DMS53 treated with DMSO at 0.1 percent for 48 hours (cell line): ENCODE data around the gene TRPM4.
"Not testable (repeated sequence)": the region's sequence is repeated elsewhere in the genome, so short reads cannot be mapped to it uniquely, and the experiment has no call there.

Source experiments
- DNase-seq: peaks from one replicate; lab custom pipeline; 2025; ENCODE audit not compliant: unreplicated experiment; lab: John Stamatoyannopoulos, UW

TRPM4 gene

DNA sequence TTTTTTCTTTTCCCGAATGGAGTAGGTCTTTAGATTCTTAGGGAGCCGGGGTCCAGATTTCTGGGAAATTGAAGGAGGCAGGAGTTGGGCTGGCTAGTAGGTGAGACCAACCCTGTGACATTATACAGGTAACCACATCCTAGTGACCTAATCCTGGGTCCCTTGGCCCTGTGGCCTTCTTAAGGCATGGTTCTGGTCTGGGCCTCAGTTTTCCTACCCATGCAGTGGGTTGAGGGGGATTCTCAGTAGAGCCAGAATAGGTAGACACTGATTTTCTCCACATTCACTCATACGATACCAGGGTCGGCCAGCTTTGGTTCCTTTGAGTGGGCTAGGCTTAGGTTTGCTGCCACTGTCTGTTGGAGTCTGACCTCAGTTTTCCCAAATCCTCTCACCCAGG lies 31.0 kb upstream of the TRPM4 start:
- no peak for DNase-seq

DNA sequence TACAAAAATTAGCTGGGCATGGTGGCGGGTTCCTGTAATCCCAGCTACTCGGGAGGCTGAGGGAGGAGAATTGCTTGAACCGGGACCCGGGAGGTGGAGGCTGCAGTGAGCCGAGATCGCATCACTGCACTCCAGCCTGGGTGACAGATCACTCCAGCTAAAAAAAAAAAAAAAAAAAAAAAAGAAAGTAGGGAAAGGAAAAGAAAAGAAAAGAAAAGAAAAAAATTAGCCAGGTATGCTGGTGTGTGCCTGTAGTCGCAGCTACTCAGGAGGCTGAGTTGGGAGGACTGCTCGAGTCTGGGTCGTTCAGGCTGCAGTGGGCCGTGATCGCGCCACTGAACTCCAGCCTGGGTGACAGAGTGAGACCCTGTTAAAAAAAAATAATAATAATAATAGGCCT lies 30.4 kb upstream of the TRPM4 start:
- DNase-seq, result not testable (repeated sequence)

DNA sequence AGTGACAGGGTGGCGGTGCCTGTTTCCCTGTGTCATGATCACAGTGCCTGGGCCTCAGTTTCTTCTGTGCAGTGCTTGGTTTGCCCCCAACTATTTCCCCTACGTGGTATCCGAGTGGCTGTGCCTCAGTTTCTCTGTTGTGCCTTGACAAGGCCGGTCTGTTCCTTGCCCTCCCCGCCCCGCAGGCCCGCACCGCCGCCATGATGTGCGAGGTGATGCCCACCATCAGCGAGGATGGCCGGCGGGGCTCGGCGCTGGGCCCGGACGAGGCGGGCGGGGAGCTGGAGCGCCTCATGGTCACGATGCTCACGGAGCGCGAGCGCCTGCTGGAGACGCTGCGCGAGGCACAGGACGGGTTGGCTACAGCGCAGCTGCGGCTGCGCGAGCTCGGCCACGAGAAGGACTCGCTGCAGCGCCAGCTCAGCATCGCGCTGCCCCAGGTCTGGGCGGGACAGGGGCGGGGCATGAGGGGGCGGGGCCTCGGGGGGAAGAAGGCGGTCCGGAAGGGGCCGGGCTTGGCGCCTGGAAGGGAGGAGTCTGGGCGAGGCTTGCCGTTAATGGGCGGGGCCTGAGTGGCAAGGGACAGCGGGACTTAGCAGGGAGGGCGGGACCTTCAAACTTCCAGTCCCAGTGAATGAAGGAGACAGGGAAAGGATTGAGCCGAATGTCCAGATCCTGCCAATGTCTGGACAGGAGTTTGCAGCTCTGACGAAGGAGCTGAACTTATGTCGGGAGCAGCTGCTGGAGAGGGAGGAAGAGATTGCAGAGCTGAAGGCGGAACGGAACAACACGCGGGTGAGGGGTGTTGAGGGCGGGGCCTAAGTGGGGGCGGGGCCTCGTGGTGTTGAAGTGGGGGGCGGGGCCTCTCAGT lies 29.7 kb upstream of the TRPM4 start:
- DNase-seq, result peak; percentile 94

DNA sequence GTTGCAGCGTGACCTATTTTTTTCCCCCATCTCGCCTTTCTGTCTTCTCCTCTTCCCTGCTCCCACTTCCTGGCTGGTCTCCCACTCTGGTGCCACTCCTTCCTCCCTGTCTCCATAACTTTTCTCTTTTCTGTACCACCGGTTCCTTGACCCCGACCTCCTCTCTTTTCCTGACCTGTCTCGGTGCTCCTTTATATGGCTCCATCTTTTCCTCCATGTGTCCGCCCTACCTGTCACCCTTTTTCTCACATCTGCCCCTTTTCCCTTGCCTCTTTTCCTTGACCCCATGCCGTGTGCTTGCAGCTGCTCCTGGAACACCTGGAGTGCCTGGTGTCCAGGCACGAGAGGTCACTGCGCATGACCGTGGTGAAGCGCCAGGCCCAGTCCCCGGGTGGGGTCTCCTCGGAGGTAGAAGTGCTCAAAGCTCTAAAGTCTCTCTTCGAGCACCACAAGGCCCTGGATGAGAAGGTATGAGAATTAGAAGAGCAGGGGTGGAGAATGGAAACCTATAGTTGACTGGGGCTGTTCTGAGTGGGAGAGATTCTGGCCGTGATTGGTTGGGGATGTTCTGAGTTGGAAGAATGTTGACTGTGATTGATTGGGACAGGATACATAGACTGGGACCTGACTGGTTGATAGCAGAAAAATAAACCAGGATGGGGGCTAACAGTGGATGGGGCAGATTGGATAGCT lies 28.9 kb upstream of the TRPM4 start:
- DNase-seq, result no peak

DNA sequence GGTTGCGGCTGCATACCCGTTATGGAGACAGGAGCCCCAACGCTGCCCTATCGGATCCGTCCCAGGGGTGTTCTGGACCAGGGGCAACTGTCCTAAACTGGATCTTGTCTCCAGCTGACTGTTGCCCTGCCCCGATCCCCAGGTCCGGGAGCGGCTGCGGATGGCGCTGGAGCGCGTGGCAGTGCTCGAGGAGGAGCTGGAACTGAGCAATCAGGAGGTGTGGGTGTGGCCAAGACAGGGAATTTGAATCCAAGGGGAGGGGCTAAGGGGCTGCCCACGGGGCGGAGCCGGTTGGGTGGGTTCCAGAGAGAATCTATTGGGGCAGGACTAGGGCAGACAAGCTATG lies 28.4 kb upstream of the TRPM4 start:
- no peak for DNase-seq

DNA sequence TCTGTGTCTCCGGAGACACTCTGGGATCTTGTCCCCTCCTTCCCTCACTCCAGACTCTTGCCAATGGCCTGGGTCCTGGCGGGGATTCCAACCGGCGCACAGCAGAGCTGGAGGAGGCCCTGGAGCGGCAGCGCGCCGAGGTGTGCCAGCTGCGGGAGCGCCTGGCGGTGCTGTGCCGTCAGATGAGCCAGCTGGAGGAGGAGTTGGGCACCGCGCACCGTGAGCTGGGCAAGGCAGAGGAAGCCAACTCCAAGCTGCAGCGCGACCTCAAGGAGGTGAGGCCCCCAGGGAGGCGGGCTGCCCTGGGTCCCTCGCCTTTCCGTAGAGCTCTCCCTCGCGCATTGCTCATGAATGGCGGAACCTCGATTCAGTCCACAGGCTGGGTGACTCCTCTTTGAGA lies 27.3 kb upstream of the TRPM4 start:
- no peak for DNase-seq

DNA sequence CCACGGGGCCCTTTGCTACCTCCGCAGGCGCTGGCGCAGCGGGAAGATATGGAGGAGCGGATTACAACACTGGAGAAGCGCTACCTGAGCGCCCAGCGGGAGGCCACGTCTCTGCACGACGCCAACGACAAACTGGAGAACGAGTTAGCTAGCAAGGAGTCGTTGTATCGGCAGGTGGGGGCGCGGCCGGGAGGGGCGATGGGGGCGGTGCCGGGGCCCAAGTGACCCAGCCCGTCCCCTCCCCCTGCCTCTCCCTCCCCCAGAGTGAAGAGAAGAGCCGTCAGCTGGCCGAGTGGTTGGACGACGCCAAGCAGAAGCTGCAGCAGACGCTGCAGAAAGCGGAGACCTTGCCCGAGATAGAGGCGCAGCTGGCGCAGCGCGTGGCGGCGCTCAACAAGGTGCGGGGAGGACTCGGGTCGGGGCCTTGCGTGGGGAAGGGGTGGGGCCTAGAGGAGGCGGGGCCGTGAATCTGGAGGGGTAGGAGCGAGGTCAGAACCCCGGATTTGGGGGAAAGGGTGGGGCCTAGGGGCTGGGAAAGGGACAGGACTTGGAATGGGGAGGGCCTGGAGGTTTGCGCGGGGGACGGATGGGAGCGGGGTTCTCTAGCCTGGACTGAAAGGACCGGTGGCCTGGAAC lies 24.5 kb upstream of the TRPM4 start:
- DNase-seq, result no peak

DNA sequence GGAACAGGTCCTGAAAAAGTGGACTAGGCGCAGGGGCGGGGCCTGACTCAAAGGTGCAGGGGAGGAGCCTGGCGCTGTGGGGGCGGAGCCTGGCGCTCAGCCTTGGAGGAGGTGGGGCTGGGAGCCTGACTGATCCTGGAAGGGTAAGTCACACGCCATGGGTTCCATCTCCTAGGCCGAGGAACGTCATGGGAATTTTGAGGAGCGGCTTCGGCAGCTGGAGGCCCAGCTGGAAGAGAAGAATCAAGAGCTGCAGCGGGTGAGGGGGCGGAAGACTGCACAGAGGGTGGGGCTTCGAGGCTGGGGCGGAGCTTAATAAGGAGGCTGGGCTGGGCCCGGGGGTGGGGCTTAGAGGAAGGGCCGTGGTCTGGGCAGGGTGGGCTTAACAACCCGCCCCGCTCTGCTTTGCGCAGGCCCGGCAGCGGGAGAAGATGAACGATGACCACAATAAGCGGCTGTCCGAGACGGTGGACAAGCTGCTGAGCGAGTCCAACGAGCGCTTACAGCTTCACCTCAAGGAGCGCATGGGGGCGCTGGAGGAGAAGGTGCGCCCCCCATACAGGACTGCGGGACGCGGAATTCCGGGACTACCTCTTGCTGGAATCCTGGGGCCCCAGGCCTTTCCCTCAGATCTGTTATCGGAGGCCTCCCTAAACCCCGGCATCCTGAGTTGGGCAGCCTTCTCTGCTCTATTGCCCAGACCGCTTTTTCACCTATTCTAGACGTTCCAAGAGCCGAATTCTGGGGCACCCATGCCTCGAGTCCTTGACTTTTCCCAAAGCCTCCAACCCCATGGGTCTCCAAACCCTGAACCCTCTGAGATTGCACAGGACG lies 23.8 kb upstream of the TRPM4 start:
- no peak for DNase-seq

DNA sequence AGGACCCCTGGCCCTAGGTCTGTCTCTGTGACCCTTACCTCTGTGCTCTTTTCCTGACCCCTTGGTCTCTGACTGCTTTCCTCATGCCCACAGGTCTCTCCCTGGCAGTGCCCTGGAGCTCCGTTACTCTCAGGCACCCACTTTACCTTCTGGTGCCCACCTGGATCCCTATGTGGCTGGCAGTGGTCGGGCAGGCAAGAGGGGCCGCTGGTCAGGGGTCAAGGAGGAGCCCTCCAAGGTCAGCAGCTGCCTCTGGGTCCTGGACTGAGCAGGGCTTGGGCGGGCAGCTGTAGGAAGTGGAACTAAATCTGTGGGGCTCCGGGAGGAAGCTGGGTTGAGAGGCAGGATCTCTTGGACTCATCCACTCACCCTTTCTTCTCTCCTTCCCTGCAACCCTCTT lies 21.9 kb upstream of the TRPM4 start:
- no peak for DNase-seq

DNA sequence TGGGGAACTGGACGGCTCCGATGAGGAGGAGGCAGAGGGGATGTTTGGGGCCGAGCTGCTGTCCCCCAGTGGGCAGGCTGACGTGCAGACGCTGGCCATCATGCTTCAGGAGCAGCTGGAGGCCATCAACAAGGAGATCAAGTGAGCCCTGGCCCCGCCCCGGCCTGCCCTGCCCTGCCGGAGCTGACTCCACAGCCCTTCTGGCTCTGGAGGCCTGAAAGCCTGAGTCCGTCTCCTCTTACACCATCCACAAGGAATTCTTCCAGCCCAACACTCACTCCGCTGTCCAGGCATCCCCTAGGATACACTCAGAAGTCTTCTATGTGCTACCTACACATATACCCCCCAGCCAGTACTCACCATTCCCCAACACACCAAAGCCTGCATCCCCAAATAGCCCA lies 20.8 kb upstream of the TRPM4 start:
- DNase-seq, result no peak

DNA sequence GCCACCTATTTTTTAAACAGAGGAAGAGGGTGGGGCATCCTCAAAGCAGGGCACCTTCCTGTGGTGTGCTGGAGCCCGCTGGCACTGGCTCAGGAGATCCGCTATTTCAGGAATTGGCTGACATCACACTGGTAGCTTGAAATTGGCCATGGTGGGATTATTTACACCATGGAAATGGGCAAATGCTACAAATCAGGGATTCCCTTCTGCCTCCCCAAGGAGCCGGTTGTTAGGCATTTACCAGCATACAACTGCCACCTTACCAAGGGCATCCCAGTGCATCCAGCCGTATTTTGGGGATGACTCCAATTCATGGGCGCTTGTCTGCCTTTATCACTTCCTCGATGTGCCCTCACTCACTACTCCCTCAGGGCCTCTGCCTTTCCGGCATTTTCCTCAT lies 16.6 kb upstream of the TRPM4 start:
- no peak for DNase-seq

DNA sequence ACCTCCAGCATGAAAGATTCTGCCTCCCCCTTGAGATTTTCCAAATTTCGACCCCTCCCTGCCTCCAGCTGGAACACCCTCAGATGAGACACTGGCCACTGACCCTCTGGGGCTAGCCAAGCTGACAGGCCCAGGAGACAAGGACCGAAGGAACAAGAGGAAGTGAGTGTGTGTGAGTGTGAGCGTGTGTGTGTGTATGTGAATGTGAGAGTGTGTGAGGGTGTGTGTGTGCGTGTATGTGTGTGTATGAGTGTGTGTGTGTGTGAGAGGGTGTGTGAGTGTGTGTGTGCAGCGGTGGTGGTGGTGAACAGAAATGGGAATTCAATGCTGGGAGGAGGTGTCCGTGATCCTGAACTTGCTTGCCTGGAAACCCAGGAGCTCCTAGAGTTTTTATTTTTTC lies 16.2 kb upstream of the TRPM4 start:
- no peak for DNase-seq

DNA sequence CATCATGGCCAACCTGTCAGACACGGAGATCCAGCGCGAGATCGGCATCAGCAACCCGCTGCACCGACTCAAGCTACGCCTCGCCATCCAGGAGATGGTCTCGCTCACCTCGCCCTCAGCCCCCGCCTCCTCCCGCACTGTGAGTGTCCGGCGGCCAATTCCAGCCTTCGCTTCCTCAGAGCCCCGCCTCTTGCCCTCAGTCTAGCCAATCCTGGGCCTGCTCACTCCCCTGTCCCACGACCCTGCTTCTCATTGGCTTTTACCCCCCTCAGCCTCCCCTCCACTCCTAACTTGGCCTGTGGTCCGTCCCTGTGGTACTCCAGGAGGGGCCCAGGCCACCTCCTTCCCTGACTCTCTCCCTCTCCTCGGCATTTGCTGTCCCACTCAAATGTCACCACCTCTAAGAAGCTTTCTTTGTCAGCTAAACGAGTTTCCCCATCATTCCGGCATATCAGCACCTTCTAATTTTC lies 14.7 kb upstream of the TRPM4 start:
- peak; percentile 52 for DNase-seq

DNA sequence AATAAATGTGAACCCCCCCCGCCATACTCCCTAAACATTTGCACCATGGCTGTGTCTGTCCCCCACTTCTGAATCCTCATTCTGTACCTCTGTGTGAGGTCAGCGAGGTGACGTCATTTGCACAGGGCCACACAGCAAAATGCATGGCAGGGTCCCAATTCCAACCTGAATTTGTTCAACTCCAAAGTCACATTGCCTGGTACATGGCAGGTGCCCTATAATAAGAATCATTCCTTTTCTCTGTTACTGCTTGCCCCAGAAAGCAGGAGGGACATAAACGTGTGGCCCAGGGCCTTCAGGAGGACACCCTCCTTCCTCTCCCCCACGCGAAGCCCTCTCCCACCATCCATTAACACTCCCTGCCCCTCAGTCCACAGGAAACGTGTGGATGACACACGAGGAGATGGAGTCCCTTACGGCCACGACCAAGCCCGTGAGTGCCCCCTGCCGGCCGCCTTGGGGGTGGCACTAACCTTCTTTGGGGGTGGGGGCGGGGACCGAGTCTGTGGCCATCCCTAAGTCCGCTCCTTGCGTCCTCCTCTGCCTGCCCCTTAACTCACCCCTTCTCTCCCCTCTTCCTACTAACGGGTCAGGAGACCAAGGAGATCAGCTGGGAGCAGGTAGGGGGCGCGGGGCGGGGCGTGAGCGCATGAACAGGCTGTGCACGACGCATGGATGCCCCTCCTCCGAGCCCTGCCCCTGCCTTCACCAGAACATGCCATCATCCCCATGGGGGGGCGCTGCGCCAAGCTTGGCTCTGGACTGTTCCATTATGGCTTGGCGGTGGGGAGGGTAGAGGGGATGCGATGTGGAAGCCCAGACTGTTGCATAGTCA lies 11.8 kb upstream of the TRPM4 start:
- peak; percentile 8 for DNase-seq

DNA sequence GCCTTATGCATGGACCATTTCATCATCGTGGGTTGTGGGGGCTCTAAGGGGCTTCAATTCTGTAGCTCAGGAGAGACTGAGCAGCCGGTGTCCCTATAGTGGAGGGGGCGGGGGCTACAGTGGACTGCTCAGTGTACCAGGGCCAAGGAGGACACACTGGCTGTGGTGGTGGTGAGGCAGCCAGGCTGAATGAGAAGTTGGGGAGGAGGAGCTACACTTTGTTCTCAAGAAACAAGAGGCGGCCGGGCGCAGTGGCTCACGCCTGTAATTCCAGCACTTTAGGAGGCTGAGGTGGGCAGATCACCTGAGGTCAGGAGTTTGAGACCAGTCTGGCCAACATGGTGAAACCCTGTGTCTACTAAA lies 11.2 kb upstream of the TRPM4 start:
- not testable (repeated sequence) for DNase-seq

DNA sequence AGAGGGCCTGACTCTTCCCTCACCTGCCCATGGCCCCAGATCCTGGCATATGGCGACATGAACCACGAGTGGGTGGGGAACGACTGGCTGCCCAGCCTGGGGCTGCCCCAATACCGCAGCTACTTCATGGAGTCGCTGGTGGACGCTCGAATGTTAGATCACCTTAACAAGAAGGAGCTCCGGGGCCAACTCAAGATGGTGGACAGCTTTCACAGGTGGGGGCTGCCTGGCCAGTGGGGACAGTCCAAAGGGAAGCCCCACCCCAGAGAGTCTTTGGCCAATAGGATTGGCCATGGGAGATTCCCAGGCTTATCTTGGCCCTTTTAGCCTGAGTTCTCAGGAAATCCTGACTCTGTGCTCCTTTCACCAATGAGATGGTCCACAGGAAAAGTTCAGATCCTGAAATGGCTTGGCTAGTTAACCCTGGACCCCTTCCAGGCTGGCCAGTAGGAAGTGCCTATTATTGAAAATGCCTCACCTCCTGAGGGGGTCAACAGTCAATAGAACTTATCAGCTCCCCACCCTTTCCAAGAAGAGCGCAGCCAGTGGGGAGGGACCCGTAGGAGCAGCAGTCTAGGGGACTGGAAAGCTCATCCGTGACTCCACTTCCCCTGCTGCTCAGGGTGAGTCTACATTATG lies 9.4 kb upstream of the TRPM4 start:
- DNase-seq, result no peak

DNA sequence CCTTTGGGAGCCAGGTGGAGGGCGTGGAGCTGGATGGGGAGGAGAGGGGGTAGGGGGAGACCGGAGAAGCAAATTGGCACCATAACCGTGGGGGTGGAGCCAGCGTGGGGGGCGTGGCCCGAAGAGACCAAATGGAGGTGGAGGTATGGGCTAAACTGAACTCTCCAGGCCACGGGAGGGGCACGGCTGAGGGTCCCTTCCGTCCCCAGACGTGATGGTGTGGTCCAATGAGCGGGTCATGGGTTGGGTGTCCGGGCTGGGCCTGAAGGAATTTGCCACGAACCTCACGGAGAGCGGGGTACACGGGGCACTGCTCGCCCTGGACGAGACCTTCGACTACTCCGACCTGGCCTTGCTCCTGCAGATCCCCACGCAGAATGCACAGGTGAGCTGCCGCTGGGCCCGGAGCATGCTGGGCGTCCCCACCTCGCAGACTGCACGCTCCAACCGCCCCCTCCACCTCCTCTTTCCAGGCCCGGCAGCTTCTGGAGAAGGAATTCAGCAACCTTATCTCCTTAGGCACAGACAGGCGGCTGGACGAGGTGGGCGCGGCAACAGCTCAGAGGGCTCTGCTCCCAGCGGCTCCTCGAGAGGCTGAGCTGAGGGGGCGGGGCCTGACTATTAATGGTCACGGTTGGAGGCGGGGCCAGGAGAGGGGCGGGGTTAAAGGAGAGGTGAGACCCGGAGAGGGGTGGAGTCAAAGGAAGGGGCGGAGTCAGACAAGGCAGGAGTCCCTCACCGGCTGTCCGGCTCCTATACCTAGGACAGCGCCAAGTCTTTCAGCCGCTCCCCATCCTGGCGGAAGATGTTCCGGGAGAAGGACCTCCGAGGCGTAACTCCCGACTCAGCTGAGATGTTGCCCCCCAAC lies 8.6 kb upstream of the TRPM4 start:
- peak; percentile 64 for DNase-seq

DNA sequence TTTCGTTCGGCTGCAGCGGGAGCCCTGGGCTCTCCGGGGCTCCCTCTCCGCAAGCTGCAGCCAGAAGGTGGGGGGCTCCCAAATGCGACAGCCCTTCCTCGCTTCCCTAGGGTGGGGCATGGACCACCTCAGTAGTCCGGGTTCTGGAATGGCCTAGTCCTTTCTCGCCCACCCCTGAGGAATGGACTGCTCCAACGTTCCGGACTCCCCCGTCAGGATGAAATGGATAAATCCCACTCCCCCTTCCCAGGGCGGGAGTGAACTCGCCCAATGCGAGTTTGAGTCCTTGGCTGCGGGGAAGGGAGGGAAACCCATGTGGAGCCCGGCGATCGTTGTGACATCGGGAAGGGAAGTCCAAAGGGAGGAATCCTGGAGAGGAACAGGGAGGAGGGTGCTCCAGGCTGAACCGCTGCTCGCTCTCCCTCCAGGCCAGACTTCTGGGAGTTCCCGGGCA lies 7.9 kb upstream of the TRPM4 start:
- peak; percentile 79 for DNase-seq
